Trophoblast cell (in vitro differentiated cells and primary cell): ENCODE measurements around the gene MEN1.

Experiments
- DNase-seq, 2 donors: peaks; one replicate each; pipeline ENCODE4 v3.0.0-alpha.2; 2016
- H2AFZ ChIP-seq: 2 replicates; pipeline ENCODE4 v1.6.1; 2013; ENCODE audit warnings: low read length, moderate library complexity, mild to moderate bottlenecking; ENCODE audit not compliant: insufficient read depth, poor library complexity
- H2AK5ac ChIP-seq: 2 replicates; pipeline ENCODE4 v1.6.1; 2013; ENCODE audit warnings: mild to moderate bottlenecking, low read length
- H2BK120ac ChIP-seq: 2 replicates; pipeline ENCODE4 v1.6.1; 2013; ENCODE audit warnings: low read length, mild to moderate bottlenecking, moderate library complexity; ENCODE audit not compliant: insufficient read depth, poor library complexity
- H2BK12ac ChIP-seq: 2 replicates; pipeline ENCODE4 v1.6.1; 2013; ENCODE audit warnings: mild to moderate bottlenecking, low read length, moderate library complexity
- H2BK5ac ChIP-seq: 2 replicates; pipeline ENCODE4 v1.6.1; 2013; ENCODE audit warnings: low read length, low read depth, moderate library complexity, mild to moderate bottlenecking; ENCODE audit not compliant: poor library complexity
- H3K14ac ChIP-seq: 2 replicates; pipeline ENCODE4 v1.6.1; 2013; ENCODE audit warnings: mild to moderate bottlenecking, low read length
- H3K18ac ChIP-seq: 2 replicates; pipeline ENCODE4 v1.6.1; 2013; ENCODE audit warnings: mild to moderate bottlenecking, low read length
- H3K23ac ChIP-seq: 2 replicates; pipeline ENCODE4 v1.6.1; 2013; ENCODE audit warnings: low read length
- H3K27ac ChIP-seq: 2 replicates; pipeline ENCODE4 v1.5.1; 2013; ENCODE audit warnings: low read depth, mild to moderate bottlenecking, inconsistent platforms, low read length, moderate library complexity
- H3K27me3 ChIP-seq: 2 replicates; pipeline ENCODE4 v1.6.1; 2013; ENCODE audit warnings: inconsistent platforms, mild to moderate bottlenecking, low read length, moderate library complexity; ENCODE audit not compliant: insufficient read depth
- H3K36me3 ChIP-seq, 2 experiments: 1 replicate in 1 of 2; 2 replicates in 1 of 2; pipeline ENCODE4 v1.6.1; 2013; ENCODE audit warnings: low read length in 2 of 2, mild to moderate bottlenecking in 2 of 2, moderate library complexity in 1 of 2; ENCODE audit not compliant: insufficient read depth in 2 of 2, control insufficient read depth in 1 of 2
- H3K4ac ChIP-seq: 2 replicates; pipeline ENCODE4 v1.6.1; 2013; ENCODE audit warnings: low read depth, mild to moderate bottlenecking, low read length, moderate library complexity
- H3K4me1 ChIP-seq, 2 experiments: 1 replicate in 1 of 2; 2 replicates in 1 of 2; pipeline ENCODE4 v1.6.1; 2013; ENCODE audit warnings: low read length in 2 of 2, mild to moderate bottlenecking in 2 of 2, moderate library complexity in 1 of 2; ENCODE audit not compliant: insufficient read depth in 2 of 2, control insufficient read depth in 1 of 2
- H3K4me2 ChIP-seq: 2 replicates; pipeline ENCODE4 v1.6.1; 2013; ENCODE audit warnings: inconsistent platforms, mild to moderate bottlenecking, low read length, moderate library complexity
- H3K4me3 ChIP-seq: 2 replicates; pipeline ENCODE4 v1.5.1; 2013; ENCODE audit warnings: mild to moderate bottlenecking, low read depth, low read length, inconsistent platforms
- H3K79me1 ChIP-seq: one replicate; pipeline ENCODE4 v1.6.1; 2013; ENCODE audit warnings: low read length
- H3K79me2 ChIP-seq: 2 replicates; pipeline ENCODE4 v1.6.1; 2013; ENCODE audit warnings: low read length, mild to moderate bottlenecking; ENCODE audit not compliant: control insufficient read depth, insufficient read depth, poor library complexity
- H3K9ac ChIP-seq: 2 replicates; pipeline ENCODE4 v1.6.1; 2013; ENCODE audit warnings: mild to moderate bottlenecking, low read length
- H3K9me3 ChIP-seq: 2 replicates; pipeline ENCODE4 v1.6.1; 2013; ENCODE audit warnings: low read depth, mild to moderate bottlenecking, control low read depth, inconsistent platforms, low read length; ENCODE audit not compliant: insufficient read depth
- H4K12ac ChIP-seq: 2 replicates; pipeline ENCODE4 v1.6.1; 2013; ENCODE audit warnings: low read depth, mild to moderate bottlenecking, low read length, moderate library complexity
- H4K8ac ChIP-seq: 2 replicates; pipeline ENCODE4 v1.6.1; 2013; ENCODE audit warnings: low read depth, mild to moderate bottlenecking, low read length, moderate library complexity
- H4K91ac ChIP-seq: one replicate; pipeline ENCODE4 v1.6.1; 2013; ENCODE audit warnings: low read depth, mild to moderate bottlenecking, low read length, moderate library complexity
- WGBS: extraction: QIAGEN DNeasy Blood & Tissue Kit; methylation state at CpG from one replicate; pipeline ENCODE4 v1.1.7; 2013; ENCODE audit warnings: missing lambda C conversion rate; ENCODE audit not compliant: insufficient read length, insufficient coverage; ENCODE audit errors: extremely low coverage; 5-methylcytosine and 5-hydroxymethylcytosine counted together

MEN1 gene

DNA sequence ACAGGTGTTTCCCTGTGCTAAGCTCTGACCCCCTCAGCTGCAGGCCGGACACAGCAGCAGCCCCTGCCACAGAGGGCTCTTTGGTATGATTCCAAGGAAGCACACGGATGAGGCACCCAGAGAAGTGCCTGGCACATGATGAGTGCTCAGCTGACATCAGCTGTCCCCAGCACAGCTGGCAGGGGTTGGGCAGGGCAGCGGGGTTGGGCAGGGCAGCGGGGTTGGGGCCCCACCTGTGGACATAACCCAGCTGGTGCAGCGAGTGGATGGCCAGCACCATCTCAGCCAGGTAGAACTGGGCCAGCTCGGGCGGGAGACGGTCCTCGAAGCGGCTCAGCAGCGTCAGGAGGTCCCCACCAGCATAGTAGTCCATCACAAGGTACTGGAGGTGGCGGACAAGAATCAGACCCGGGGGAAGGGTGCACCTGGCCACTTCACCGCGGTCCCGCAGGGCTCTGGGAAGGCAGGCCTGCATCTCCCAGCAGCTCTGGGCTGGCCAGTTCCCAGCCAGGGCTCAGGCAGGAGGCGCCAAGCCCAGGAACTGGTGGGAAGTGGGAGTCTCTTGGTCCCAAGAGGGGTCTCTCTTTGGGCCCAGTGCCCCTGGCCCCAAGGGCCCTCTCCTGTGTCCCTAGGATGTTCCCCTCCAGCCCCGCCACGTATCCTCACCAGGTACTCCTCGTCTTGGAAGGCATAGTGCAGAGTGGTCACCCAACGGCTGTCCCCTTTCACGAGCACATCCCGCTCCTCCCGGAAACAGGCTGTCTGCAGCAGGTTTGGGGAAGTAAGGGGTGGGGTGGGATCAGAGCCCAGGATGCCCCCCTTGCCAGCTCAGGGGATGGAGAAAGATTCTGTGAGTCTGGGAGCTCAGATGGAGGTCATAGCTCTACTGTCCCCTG lies 29.8 kb upstream of the MEN1 start:
- H3K27ac ChIP-seq = no peak overlapping the region
- no peak overlapping the region for H2BK12ac ChIP-seq
- H3K79me1 ChIP-seq = peaks cover 35% of the 10 kb centered on the region
- H3K79me2 ChIP-seq = peaks cover 21% of the 10 kb centered on the region
- H4K91ac ChIP-seq = no peak overlapping the region
- H3K27me3 ChIP-seq = no peaks in the 10 kb centered on the region
- no peak overlapping the region for H2BK120ac ChIP-seq
- no peak overlapping the region for H3K14ac ChIP-seq
- no peak overlapping the region for H3K4ac ChIP-seq
- no CpG with 5 or more reads among the region's 24 CpGs for WGBS
- no peak overlapping the region for H4K12ac ChIP-seq
- H3K9ac ChIP-seq = no peak overlapping the region
- no peak overlapping the region for H2AK5ac ChIP-seq
- no peak overlapping the region for H3K4me2 ChIP-seq
- H3K23ac ChIP-seq = no peak overlapping the region
- no peak overlapping the region for H2BK5ac ChIP-seq
- H3K4me3 ChIP-seq = no peak overlapping the region
- H3K36me3 ChIP-seq = peaks cover 55 to 56% of the 10 kb centered on the region in 2 experiments
- peaks cover 18 to 28% of the 10 kb centered on the region in 2 experiments for H3K4me1 ChIP-seq
- H4K8ac ChIP-seq = no peak overlapping the region
- H2AFZ ChIP-seq = no peak overlapping the region
- DNase-seq = no peak
- peaks cover 5% of the 10 kb centered on the region for H3K9me3 ChIP-seq
- no peak overlapping the region for H3K18ac ChIP-seq

DNA sequence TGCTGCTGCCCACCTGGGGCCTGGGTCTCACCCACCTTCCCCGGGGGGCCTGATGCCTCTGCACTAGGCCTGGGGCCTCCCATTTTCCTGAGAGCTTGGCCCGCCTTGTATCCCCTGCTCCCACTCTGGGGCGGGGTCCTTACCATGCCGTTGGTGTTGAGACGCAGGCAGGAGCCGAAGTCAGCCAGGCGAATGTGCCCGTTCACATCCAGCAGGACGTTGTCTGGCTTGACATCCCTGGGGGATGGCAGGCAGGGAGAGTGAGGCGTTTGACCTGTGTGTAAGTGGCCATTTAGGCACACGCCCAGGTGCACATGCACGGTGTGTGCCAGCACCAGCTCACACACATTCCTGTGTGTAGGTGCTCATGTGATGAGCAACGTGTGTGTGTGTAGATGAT lies 29.0 kb upstream of the MEN1 start:
- no peak overlapping the region for H3K9ac ChIP-seq
- H3K9me3 ChIP-seq = peaks cover 3% of the 10 kb centered on the region
- H3K4ac ChIP-seq = no peak overlapping the region
- DNase-seq = no peak
- no peak overlapping the region for H2BK12ac ChIP-seq
- H3K18ac ChIP-seq = no peak overlapping the region
- H3K79me2 ChIP-seq = peaks cover 19% of the 10 kb centered on the region
- no CpG with 5 or more reads among the region's 13 CpGs for WGBS
- no peak overlapping the region for H3K4me2 ChIP-seq
- no peak overlapping the region for H2BK120ac ChIP-seq
- H4K91ac ChIP-seq = no peak overlapping the region
- H3K36me3 ChIP-seq = peaks cover 63 to 64% of the 10 kb centered on the region in 2 experiments
- no peak overlapping the region for H2BK5ac ChIP-seq
- no peak overlapping the region for H4K12ac ChIP-seq
- H3K14ac ChIP-seq = no peak overlapping the region
- peaks cover 18 to 26% of the 10 kb centered on the region in 2 experiments for H3K4me1 ChIP-seq
- H3K4me3 ChIP-seq = peak overlapping the region; percentile 42
- no peak overlapping the region for H4K8ac ChIP-seq
- no peaks in the 10 kb centered on the region for H3K27me3 ChIP-seq
- H3K79me1 ChIP-seq = peaks cover 29% of the 10 kb centered on the region
- H2AK5ac ChIP-seq = no peak overlapping the region
- no peak overlapping the region for H3K27ac ChIP-seq
- H3K23ac ChIP-seq = no peak overlapping the region
- no peak overlapping the region for H2AFZ ChIP-seq

DNA sequence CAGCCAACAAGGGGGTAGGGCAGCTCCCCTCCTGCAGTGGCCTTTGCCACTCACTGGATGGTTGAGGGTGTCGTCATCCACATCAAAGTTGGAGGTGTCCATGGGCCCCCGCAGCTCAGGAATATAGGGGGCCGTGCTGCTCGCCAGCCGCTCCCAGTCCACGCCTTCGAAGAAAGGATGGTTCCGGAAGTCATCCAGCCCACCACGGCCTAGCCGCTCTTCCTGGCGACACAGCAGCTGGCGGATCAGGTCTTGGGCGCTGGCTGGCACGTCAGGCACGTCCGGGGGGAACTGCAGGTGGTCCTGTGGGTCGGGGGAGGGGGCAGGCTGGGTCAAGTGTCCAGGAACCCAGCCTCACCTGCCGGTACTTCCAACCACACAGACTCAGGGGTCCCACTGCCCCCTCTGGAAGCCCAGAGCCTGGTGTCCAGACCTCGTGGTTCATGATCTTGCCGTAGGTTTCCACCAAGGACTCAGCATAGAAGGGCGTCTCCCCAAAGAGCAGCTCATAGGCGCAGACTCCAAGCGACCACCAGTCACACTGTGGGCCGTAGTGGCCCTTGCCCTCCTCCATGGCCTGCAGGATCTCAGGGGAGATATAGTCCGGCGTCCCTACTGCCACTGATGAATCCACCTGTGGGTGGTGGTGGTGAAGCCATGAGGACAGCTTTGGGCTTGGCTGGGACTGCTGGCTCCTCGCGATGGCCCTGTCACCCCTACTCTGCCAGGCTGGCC lies 28.4 kb upstream of the MEN1 start:
- Histone ChIP-seq H3K23ac (no peak overlapping the region), H3K4me1 (peaks cover 18 to 22% of the 10 kb centered on the region in 2 experiments), H3K4me3 (no peak overlapping the region), H3K9me3 (peaks cover 3% of the 10 kb centered on the region), H2BK5ac (no peak overlapping the region), H3K79me2 (peaks cover 13% of the 10 kb centered on the region), H3K79me1 (peaks cover 24% of the 10 kb centered on the region), H2AK5ac (no peak overlapping the region), H3K4ac (no peak overlapping the region), H2AFZ (no peak overlapping the region), H4K91ac (no peak overlapping the region), H3K27me3 (no peaks in the 10 kb centered on the region), H3K9ac (no peak overlapping the region), H2BK120ac (no peak overlapping the region), H4K8ac (no peak overlapping the region), H3K18ac (no peak overlapping the region), H2BK12ac (no peak overlapping the region), H3K4me2 (no peak overlapping the region), H3K14ac (no peak overlapping the region), H3K27ac (no peak overlapping the region), H3K36me3 (peaks cover 69 to 70% of the 10 kb centered on the region in 2 experiments), H4K12ac (no peak overlapping the region)
- DNase-seq = no peak
- no CpG with 5 or more reads among the region's 28 CpGs for WGBS

DNA sequence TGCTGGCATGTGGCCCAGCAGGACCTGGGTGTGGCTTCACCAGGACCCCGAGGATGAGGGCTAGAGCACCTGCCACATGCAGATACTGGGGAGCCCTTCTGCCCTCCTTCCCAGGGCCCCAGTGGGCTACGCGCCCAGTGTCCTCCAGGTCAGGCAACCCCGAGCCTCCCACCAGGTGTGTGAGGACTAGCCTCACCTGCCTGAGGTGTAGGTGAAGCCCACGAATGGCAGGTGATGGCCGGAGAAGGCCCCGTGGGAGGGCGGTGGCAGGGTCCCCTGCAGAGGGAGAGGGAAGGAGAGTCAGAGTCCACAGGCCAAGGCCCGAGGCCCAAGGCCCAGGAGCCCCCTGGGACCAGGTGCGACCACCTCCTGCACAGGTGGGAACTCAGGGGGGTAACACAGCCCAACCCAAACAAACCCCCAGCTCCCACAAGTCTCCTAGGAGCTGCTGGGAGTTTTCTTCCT lies 27.6 kb upstream of the MEN1 start:
- H2AK5ac ChIP-seq = no peak overlapping the region
- no peak overlapping the region for H3K4me2 ChIP-seq
- WGBS = no CpG with 5 or more reads among the region's 10 CpGs
- H4K12ac ChIP-seq = no peak overlapping the region
- H3K9me3 ChIP-seq = peaks cover 3% of the 10 kb centered on the region
- H3K14ac ChIP-seq = no peak overlapping the region
- H2AFZ ChIP-seq = no peak overlapping the region
- H3K27me3 ChIP-seq = no peaks in the 10 kb centered on the region
- H3K27ac ChIP-seq = no peak overlapping the region
- no peak overlapping the region for H2BK120ac ChIP-seq
- no peak overlapping the region for H4K91ac ChIP-seq
- peaks cover 13 to 15% of the 10 kb centered on the region in 2 experiments for H3K4me1 ChIP-seq
- no peak overlapping the region for H2BK12ac ChIP-seq
- H3K23ac ChIP-seq = no peak overlapping the region
- H3K36me3 ChIP-seq = peaks cover 77 to 78% of the 10 kb centered on the region in 2 experiments
- no peak overlapping the region for H3K4ac ChIP-seq
- no peak overlapping the region for H3K9ac ChIP-seq
- H3K4me3 ChIP-seq = no peak overlapping the region
- peaks cover 6% of the 10 kb centered on the region for H3K79me2 ChIP-seq
- no peak overlapping the region for H2BK5ac ChIP-seq
- DNase-seq = no peak
- no peak overlapping the region for H4K8ac ChIP-seq
- H3K79me1 ChIP-seq = peaks cover 16% of the 10 kb centered on the region
- H3K18ac ChIP-seq = no peak overlapping the region
